Activated naive CD4-positive, alpha-beta T cell treated with anti-CD3 and anti-CD28 coated beads, Interleukin-2, amount 50 U/mL, for 24 hours (primary cell): ENCODE data around the gene CLUH.

Experiments used
- H3K27ac Mint-ChIP-seq: one replicate; pipeline ENCODE4 v1.8.0; 2021; ENCODE audit warnings: mild to moderate bottlenecking, mixed read lengths
- H3K27me3 Mint-ChIP-seq: one replicate; pipeline ENCODE4 v1.8.0; 2021; ENCODE audit warnings: mixed read lengths
- H3K36me3 Mint-ChIP-seq: one replicate; pipeline ENCODE4 v1.8.0; 2021; ENCODE audit warnings: mixed read lengths
- H3K4me1 Mint-ChIP-seq: one replicate; pipeline ENCODE4 v1.8.0; 2021; ENCODE audit warnings: mixed read lengths
- H3K4me3 Mint-ChIP-seq: one replicate; pipeline ENCODE4 v1.8.0; 2021; ENCODE audit warnings: mild to moderate bottlenecking, mixed read lengths
- H3K9me3 Mint-ChIP-seq: one replicate; pipeline ENCODE4 v1.8.0; 2021; ENCODE audit warnings: mixed read lengths

Gene CLUH

DNA sequence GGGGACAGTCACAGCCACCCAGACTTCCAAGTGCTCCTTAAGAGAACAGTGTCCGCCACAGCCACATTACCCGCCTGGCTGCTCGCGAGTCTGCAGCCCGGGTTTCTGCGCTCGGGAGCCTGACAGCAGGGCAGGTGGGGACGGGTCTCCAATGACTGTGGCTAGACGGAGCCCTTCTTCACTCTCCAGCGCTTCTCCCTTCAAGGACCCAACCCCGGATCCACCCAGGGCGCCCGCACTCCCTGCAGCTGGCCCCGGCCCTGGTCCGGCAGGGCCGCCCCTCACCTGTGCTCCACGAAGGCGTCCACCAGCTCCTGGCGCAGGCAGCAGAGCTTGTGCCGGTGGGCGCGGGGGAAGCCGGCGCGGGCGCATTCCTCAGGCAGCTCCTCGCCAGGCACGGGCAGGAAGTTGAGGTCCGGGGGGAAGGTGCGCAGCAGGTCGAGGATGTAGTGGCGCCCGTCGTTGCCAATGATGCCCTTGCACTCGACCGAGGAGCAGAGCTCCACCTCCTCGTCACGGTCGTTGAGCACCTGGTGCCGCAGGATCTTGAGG is 13.9 kb downstream of the CLUH start:
- H3K36me3 Mint-ChIP-seq, result peaks cover 3% of the 10 kb centered on the region
- no peak overlapping the region for H3K4me3 Mint-ChIP-seq
- no peaks in the 10 kb centered on the region for H3K27me3 Mint-ChIP-seq
- no peaks in the 10 kb centered on the region for H3K9me3 Mint-ChIP-seq
- H3K27ac Mint-ChIP-seq, result no peak overlapping the region
- no peaks in the 10 kb centered on the region for H3K4me1 Mint-ChIP-seq

DNA sequence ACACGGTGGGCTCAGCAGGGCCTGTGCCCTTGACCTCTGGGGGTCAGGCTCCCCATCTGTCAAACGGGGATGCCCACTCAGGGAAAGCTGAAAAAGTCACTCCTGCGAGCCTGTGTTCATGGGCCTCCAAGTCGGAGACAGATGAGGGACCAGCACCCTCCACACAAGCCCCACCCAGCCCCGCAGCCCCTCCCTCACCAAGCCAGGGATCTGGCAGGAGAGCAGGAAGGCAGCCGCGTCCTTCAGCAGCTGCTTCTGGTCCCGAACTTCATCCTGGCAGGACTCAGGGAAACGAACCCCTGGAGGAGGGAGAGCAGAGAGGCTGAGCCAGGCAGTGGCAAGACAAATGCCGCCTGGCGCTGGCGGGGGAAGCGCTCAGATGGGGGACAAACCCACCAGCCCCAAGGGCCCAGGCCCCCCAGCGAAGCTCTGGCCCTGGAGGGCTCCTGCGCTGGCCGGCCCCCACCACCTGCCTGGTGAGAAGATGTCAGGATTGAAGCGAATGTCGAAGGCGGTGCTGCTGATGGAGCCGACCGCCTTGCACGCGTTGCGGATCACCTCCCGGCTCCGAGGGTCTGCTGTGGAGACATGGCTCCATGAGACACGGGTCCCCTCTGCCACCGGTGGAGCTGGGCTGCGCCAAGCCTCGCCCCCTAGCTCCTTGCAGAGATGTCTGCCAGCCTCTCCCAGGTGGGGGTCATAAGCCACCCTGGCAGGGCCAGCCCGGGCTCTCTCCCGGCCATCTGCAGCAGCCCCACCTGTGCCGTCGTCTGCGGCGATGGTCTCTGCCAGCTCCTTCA is 15.4 kb downstream of the CLUH start:
- H3K27me3 Mint-ChIP-seq, result no peaks in the 10 kb centered on the region
- no peaks in the 10 kb centered on the region for H3K4me1 Mint-ChIP-seq

DNA sequence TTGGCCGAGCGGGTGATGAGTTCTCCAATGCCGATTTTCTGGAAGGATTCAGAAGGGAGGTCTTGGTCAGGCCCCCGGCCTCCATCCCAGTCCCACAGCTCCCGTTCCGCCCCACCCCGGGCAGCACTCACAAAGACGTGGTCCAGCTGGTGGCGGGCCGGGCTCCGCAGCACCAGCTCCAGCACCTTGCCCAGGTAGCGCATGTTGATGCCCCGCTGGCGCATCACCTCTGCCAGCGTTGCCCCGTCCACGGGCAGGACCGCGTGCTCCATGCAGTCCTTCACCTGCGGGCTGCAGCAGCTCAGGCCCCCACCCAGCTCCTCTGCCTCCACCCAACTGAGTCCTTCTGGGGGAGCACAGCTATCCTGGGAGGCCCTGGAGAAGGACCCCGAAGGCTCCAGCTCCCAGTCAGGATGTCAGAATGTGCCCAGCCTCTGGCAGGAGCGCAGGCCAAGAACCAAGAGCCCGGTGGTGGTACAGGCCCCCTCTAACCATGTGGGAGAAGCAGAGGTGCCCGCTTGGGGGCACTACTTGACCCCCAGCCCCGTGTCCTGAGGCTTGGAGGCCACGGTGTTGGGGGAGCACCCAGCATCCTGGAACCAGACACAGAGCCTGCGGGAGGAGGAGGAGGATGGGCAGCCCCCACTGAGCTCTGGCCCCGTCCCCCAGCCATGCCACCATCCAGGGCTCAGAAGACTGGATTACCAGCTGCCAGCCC is 16.2 kb downstream of the CLUH start:
- H3K36me3 Mint-ChIP-seq, result peaks cover 3% of the 10 kb centered on the region
- no peaks in the 10 kb centered on the region for H3K9me3 Mint-ChIP-seq
- no peaks in the 10 kb centered on the region for H3K27me3 Mint-ChIP-seq
- H3K4me1 Mint-ChIP-seq, result no peaks in the 10 kb centered on the region
- H3K27ac Mint-ChIP-seq, result no peak overlapping the region
- H3K4me3 Mint-ChIP-seq, result no peak overlapping the region

More for the DNA sequence above, 15.4 kb downstream of the CLUH start:
- H3K27ac Mint-ChIP-seq, result no peak overlapping the region
- H3K9me3 Mint-ChIP-seq, result no peaks in the 10 kb centered on the region
- peaks cover 3% of the 10 kb centered on the region for H3K36me3 Mint-ChIP-seq
- H3K4me3 Mint-ChIP-seq, result no peak overlapping the region

DNA sequence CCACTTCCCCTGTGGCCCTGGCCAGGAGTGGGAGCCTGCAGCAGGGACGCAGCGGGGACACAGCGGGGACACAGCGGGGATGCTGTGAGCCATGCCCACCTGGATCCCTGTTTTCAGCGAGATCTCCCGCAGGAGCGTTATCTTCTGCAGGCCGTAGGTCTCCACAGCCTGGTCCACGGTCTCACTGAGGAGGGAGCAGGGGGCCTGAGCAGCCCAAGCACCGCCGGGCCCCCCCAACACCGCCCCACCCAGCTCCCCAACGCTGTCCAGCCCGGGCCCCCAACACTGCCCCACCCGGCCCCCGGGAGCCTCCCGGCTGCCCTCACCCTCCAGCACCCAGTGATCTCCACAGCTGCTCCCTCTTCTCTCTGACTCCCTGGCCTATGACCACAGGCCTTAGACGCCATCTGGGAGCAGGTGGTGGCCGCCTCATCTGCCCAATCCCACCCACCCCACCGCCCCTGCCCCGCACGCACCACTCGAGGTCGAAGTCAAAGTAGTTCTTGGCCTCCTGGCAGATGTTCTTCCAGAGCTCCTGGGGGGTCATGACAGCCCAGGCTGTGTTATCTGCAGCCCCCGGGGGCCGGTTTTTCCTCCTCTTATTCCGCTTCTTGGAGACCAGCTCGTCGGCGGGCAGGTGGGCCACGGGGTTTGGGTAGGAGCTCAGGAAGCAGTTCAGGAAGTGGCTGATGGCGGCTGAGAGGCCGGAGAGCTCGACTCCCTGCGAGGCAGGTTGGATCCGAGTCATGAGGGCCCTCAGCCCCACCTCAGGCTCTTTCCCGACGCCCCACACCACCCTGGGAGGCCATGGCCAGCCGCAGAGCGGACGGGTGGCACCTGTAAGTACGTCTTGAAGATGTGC is 17.0 kb downstream of the CLUH start:
- Mint-ChIP-seq H3K27me3 (no peaks in the 10 kb centered on the region), H3K4me3 (no peak overlapping the region), H3K36me3 (peaks cover 3% of the 10 kb centered on the region), H3K9me3 (no peaks in the 10 kb centered on the region), H3K27ac (no peak overlapping the region), H3K4me1 (no peaks in the 10 kb centered on the region)

DNA sequence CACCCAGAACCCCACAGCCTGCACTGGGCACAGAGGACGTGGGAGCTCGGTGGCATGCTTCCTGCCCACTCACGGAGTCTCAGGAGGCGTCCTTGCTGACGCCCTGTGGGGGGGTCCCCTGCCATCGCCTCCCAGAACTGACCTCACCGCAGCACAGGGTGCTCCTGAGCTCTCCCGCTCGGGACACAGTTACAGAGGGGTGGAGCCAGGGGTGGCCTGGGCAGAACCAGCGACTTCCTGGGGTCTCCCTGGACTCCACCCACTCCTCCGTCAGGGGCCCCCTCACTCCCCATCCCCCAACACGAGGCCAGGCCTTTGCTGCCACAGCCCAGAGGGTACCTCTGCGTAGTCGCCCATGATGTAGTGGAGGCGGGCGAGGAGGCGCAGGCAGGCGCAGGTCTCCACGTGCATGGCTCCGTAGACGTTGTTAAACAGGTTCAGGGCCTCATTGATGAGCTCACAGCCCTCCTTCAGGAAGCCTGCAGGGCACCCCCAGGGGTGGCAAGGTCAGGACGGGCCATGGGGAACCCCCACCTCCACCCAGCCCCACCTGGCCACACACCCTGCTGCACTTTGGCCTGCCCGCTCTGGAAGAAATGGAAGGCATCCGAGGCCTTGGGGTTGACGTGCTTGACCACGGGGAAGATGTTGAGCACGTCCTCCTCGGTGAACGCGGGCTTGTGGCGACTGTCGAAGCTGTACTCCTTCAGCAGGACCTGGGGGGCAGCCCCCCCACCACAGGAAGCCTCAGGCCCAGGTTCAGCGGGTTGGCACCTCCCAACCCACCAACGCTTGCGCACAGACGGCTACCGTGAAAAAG is 17.8 kb downstream of the CLUH start:
- H3K36me3 Mint-ChIP-seq, result peaks cover 3% of the 10 kb centered on the region
- H3K4me3 Mint-ChIP-seq, result no peak overlapping the region
- peaks cover 5% of the 10 kb centered on the region for H3K4me1 Mint-ChIP-seq
- no peaks in the 10 kb centered on the region for H3K9me3 Mint-ChIP-seq
- no peak overlapping the region for H3K27ac Mint-ChIP-seq
- no peaks in the 10 kb centered on the region for H3K27me3 Mint-ChIP-seq

DNA sequence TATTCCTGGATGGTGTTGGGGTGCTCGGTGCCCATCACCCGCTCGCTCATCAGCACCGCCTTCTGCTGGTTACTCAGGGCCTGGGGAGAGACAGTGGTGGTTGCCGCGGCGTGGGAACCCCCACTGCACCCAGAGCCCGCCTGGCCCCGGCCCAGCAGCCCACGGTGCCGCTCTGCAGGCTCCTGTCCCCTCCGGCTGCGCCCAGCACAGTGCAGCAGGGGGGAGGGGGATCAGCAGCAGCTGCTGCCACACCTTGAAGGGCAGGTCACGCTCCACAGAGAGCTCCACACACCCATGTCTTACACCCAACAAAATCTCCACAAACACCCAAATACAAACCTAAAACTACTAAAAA is 18.8 kb downstream of the CLUH start:
- no peak overlapping the region for H3K27ac Mint-ChIP-seq
- no peaks in the 10 kb centered on the region for H3K27me3 Mint-ChIP-seq
- no peaks in the 10 kb centered on the region for H3K9me3 Mint-ChIP-seq
- no peak overlapping the region for H3K4me3 Mint-ChIP-seq
- peaks cover 5% of the 10 kb centered on the region for H3K4me1 Mint-ChIP-seq
- H3K36me3 Mint-ChIP-seq, result peaks cover 3% of the 10 kb centered on the region

DNA sequence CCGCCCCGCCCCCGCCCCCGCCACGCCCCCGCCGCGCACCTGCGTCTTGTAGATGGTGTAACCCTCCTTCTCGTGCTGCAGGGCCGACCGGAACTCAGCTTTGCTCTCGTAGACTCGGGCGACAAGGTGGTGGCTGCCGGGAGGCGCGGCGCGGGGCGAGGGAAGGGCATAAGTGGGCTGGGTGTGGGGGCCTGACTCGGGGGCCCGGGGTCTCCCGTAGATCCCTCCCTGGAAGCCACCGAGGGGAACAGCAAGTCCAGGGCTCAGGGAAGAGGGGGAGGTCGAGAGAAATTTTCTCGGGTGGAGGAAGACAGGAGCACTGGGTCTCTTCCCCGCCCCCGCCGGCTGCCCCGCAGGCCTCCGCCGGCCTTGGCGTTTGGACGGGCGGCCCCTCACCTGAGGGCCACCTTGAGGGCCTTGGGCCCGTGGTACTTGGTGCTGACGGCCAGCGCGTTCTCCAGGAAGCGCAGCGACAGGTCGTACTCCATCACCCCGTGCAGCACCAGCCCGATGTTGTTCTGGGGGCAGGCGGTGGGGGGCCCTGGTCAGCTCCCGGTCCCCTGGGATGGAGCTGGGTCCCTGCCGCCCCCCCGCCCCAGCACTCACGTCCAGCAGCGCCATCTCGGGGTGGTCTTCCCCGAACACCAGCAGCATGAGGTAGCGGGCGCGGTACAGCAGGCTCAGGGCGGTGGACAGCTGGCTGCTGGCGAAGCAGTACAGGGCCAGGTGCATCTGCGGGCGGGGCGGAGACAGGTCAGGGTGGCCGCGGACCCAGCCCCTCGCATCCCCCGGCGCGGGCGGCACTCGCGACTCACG is 19.4 kb downstream of the CLUH start:
- H3K27ac Mint-ChIP-seq, result no peak overlapping the region
- H3K4me3 Mint-ChIP-seq, result no peak overlapping the region
- peaks cover 8% of the 10 kb centered on the region for H3K4me1 Mint-ChIP-seq
- no peaks in the 10 kb centered on the region for H3K27me3 Mint-ChIP-seq
- peaks cover 3% of the 10 kb centered on the region for H3K36me3 Mint-ChIP-seq
- no peaks in the 10 kb centered on the region for H3K9me3 Mint-ChIP-seq

DNA sequence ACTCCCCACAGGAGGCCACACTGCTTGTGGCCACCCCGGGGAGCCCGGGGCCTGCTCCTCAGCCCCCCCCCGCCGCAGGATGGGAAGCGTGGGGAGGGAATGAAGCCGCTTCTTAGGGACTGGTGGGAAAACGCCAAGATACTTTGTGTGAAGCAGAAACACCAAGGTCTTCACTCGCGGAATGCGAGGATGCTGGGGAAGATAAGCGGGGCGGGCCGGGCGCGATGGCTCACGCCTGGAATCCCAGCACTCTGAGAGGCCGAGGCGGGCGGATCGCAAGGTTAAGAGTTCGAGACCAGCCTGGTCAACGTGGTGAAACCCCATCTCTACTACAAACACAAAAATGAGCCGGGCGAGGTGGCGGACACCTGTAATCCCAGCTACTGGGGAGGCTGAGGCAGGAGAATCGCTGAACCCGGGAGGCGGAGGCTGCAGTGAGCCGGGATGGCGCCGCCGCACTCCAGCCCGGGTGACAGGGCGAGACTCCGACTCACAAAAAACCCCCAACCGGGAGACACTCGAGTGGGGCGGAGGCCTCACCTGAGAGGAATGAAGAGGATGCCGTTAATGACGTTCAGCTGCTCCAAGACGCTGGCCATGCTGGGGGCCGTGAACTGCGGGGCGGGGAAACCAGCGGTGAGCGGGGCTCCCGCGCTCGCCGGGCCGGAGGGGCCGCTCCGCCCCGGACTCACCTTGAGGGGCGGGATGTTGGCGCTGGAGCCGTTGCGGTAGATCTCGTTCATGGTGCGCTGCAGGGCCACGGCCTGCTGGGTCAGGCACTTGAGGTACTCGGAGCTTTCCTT is 20.3 kb downstream of the CLUH start:
- H3K9me3 Mint-ChIP-seq, result no peaks in the 10 kb centered on the region

DNA sequence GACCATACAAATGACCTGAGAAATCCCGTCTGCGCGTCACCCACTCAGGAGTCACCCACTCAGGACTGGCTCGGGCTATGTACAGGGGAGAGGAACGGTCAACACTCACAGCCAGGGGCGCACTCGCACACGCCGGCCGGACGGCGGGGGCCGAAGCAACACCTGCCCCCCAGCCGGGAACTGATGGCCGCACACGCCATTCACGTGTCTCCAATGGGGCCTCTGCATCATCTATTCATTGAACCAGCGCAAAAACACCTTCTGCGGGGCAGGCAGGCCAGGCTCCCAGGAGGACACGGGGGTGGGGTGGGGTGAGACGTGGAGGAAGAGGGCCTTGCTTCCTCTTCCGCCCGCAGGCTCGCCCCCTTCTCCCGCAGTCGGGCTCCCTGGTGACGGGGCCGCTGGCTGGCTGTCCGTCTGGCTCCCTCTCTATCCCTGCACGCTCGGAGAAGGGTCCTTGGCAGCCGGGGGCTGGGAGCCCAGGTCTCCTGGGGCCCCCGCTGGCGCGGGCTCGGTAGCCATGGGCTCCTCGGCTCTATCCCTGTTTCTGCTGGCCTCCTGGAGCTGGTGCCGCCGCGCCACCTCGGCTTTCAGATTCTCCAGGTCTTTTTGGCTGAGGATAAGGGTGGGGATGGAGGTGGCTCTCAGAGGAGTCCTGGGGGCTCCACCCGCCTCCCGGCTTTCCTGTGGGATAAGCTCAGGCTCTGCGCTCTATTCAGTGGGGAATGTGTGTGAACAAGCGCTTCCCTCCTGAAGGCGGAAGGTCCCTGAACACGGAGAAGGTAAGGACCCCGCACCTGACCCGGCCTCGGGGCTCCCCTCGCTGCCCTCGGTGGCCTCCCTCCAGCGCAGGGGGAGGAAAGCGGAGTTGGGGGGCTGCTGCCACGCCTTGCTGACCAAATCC is 21.1 kb downstream of the CLUH start:
- Mint-ChIP-seq H3K4me3 (no peak overlapping the region), H3K4me1 (peaks cover 8% of the 10 kb centered on the region), H3K9me3 (no peaks in the 10 kb centered on the region), H3K27ac (peak overlapping the region; percentile 74), H3K27me3 (no peaks in the 10 kb centered on the region), H3K36me3 (peaks cover 1% of the 10 kb centered on the region)

More for the DNA sequence above, 20.3 kb downstream of the CLUH start:
- Mint-ChIP-seq H3K36me3 (peaks cover 1% of the 10 kb centered on the region), H3K4me1 (peaks cover 8% of the 10 kb centered on the region), H3K27me3 (no peaks in the 10 kb centered on the region), H3K27ac (no peak overlapping the region), H3K4me3 (no peak overlapping the region)

DNA sequence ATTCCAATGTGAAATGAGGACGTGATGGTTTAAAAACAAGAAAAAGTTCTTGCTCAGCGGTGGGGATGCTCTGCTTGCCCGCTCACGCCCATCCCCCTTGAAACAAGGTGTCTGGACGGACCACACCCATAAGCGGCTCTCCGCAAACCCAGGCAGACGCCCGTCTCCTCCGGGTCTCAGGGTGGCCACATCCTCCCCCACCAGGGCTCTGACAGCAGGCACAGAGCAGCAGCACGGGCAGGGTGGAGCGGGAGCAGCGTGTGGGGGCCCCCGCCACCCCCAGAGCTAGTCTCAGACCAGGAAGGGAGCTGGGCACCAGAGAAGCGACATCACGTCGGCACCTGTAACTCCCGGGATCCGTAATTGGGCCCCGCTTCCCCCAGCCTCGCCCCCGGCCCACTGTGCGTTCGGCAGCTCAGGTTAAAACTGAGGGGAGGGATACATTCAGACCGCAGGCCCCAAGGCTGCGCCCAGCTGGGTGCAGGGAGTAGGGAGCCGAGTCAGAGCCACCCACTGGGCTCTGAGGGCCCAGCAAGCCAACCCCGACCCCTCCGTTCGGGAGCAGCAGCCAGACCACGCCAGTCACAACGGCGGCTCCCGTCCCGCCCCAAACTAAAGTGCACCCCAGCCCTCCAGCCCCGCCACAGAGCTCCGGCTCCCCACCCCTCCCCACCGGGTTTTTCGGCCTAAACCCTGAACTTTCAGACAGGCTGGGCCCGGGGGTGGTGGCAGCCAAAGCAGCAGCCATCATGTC is 22.0 kb downstream of the CLUH start:
- Mint-ChIP-seq H3K27me3 (no peaks in the 10 kb centered on the region), H3K4me3 (no peak overlapping the region), H3K36me3 (peaks cover 1% of the 10 kb centered on the region), H3K27ac (no peak overlapping the region), H3K4me1 (peaks cover 8% of the 10 kb centered on the region), H3K9me3 (no peaks in the 10 kb centered on the region)

DNA sequence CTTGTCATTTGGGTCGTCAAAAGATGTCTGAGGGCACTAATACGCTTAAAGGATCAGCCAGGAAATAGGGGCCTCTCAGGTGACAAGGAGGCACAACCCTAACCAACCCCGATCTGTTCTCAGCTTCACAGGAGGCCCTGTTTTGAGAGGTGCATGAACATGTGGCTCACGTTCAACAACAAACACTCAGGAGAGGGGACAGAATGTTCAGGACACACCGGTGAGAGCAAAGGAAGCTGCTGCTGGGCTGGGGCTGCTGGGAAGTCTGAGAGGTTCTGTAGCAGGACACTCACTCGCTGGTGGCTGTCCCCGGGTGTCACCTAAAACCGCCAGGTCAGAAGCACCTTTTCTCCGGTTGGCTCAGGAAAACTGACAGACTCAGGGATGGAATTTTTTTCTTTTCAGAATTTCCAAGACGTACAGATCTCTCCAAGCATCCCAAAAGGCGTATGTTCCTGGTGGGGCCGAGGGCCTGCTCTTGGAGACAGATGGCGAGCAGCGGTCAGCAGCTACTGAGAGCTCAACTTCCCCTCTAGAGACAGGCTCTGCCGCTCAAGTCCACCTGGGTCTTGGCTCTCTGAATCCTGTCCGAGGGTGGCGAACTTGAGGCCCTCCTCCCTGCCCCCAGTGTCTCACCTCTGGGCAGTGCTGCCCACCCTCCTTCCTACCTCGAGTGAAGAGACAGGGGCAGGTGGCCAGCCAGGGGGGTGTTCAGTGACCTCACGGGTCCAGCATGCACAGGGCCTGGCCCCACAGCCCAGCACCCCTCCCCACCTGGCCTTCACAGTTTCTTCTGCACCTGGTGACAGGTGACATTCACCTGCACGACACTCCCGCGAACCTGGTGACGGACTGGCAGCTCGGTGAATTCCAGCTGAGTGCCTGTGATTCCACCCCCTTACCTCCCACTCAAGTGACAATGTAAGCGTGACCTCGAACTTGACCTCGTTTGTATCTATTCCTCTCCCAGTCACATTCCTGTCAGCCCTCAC is 22.9 kb downstream of the CLUH start:
- no peak overlapping the region for H3K4me3 Mint-ChIP-seq
- H3K9me3 Mint-ChIP-seq, result no peaks in the 10 kb centered on the region

More for the DNA sequence above, 22.9 kb downstream of the CLUH start:
- H3K27me3 Mint-ChIP-seq, result no peaks in the 10 kb centered on the region
- H3K27ac Mint-ChIP-seq, result peak overlapping the region; percentile 77
- H3K36me3 Mint-ChIP-seq, result no peaks in the 10 kb centered on the region
- peaks cover 8% of the 10 kb centered on the region for H3K4me1 Mint-ChIP-seq
